IPS-20b (cell line): ENCODE results near the gene ZNF304.

Experiments used
- H3K27ac ChIP-seq: one replicate; pipeline ENCODE4 v1.5.1; 2013; ENCODE audit warnings: low read length
- H3K27me3 ChIP-seq: 2 replicates; pipeline ENCODE4 v1.6.1; 2013; ENCODE audit warnings: mild to moderate bottlenecking, low read length, inconsistent platforms; ENCODE audit not compliant: insufficient read depth
- H3K36me3 ChIP-seq: 2 replicates; pipeline ENCODE4 v1.6.1; 2013; ENCODE audit warnings: low read depth, mild to moderate bottlenecking, inconsistent platforms, low read length, moderate library complexity; ENCODE audit not compliant: insufficient read depth
- H3K4me1 ChIP-seq: 2 replicates; pipeline ENCODE4 v1.6.1; 2013; ENCODE audit warnings: mild to moderate bottlenecking, control low read depth, inconsistent platforms, low read length, moderate library complexity; ENCODE audit not compliant: insufficient read depth
- H3K4me3 ChIP-seq: 2 replicates; pipeline ENCODE4 v1.5.1; 2013; ENCODE audit warnings: mild to moderate bottlenecking, low read length, inconsistent platforms
- H3K9ac ChIP-seq: 2 replicates; pipeline ENCODE4 v1.6.1; 2013; ENCODE audit warnings: low read depth, mild to moderate bottlenecking, inconsistent platforms, low read length, moderate library complexity
- H3K9me3 ChIP-seq: 2 replicates; pipeline ENCODE4 v1.6.1; 2013; ENCODE audit warnings: mild to moderate bottlenecking, low read depth, low read length, inconsistent platforms; ENCODE audit not compliant: insufficient read depth

Gene ZNF304

GRCh38 chr19:57389730-57390598, 38.9 kb downstream of the ZNF304 start, which contains the start of gene ZNF548:
ZNF548 (plus strand) TSS chr19:57389854; CDS start chr19:57390100, 246 bp downstream.
- Histone ChIP-seq H3K27me3 (no peaks in the 10 kb centered on the region), H3K9ac (peak within 1 kb of the TSS; percentile 88), H3K27ac (peak within 1 kb of the TSS; percentile 26), H3K4me3 (peak within 1 kb of the TSS; percentile 92), H3K4me1 (no peaks in the 10 kb centered on the region), H3K36me3 (peaks cover 4% of the 10 kb centered on the region; the same call in 1 of the 2 replicates), H3K9me3 (no peaks in the 10 kb centered on the region)

- peaks cover 27% of the 10 kb centered on the region for H3K36me3 ChIP-seq
These were observed 44.6 kb downstream of the ZNF304 start for GRCh38 chr19:57395710-57396109.

DNA sequence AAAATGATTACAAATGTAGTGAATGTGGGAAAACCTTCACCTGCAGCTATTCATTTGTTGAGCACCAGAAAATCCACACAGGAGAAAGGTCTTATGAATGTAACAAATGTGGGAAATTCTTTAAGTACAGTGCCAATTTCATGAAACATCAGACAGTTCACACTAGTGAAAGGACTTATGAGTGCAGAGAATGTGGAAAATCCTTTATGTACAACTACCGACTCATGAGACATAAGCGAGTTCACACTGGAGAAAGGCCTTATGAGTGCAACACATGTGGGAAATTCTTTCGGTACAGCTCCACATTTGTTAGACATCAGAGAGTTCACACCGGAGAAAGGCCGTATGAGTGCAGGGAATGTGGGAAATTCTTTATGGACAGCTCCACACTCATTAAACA, 47.8 kb downstream of the ZNF304 start:
- H3K9ac ChIP-seq = no peak overlapping the region
- no peaks in the 10 kb centered on the region for H3K4me1 ChIP-seq
- peaks cover 20% of the 10 kb centered on the region for H3K9me3 ChIP-seq
- no peak overlapping the region for H3K4me3 ChIP-seq
- peaks cover 27% of the 10 kb centered on the region for H3K36me3 ChIP-seq
- no peaks in the 10 kb centered on the region for H3K27me3 ChIP-seq
- no peak overlapping the region for H3K27ac ChIP-seq

More at GRCh38 chr19:57395710-57396109, 44.6 kb downstream of the ZNF304 start:
- Histone ChIP-seq H3K27me3 (no peaks in the 10 kb centered on the region), H3K4me3 (no peak overlapping the region), H3K4me1 (no peaks in the 10 kb centered on the region), H3K9me3 (peaks cover 9% of the 10 kb centered on the region), H3K27ac (no peak overlapping the region), H3K9ac (no peak overlapping the region)

- peaks cover 14% of the 10 kb centered on the region; the same call in 1 of the 2 replicates for H3K9me3 ChIP-seq
- H3K4me1 ChIP-seq = no peaks in the 10 kb centered on the region
- H3K36me3 ChIP-seq = peaks cover 9% of the 10 kb centered on the region
- no peak overlapping the region for H3K9ac ChIP-seq
- no peak overlapping the region for H3K27ac ChIP-seq
- H3K27me3 ChIP-seq = no peaks in the 10 kb centered on the region
- no peak overlapping the region for H3K4me3 ChIP-seq
These were observed 52.9 kb downstream of the ZNF304 start for GRCh38 chr19:57403737-57404563.

GRCh38 chr19:57406516-57407123, 55.5 kb downstream of the ZNF304 start:
- Histone ChIP-seq H3K4me3 (no peak overlapping the region), H3K27ac (no peak overlapping the region), H3K36me3 (no peaks in the 10 kb centered on the region), H3K9ac (no peak overlapping the region), H3K9me3 (peaks cover 11% of the 10 kb centered on the region; the same call in 1 of the 2 replicates), H3K27me3 (no peaks in the 10 kb centered on the region), H3K4me1 (no peaks in the 10 kb centered on the region)
